ENCODE measurements around the gene SEC16B.

- TF ChIP-seq GATA2 (IDR thresholded peaks at IDR 0.05; ENCODE audit: low read depth, low read length): no peak
- TF ChIP-seq GATA3 (IDR thresholded peaks at IDR 0.05; ENCODE audit: low read depth, low read length): no peak
Observed at GRCh38 chr1:177921590-177921989, 48.3 kb downstream of the SEC16B start.
